ENCODE data around the gene PGM2L1. TPM values are rescaled to one million over a fixed set of nuclear protein-coding genes. Genes with fewer than 3 reads are reported as not detected.

PGM2L1 gene
- total and polyA plus RNA-seq, 8 donors: under 0.01 to 12.5 (median 2.5) TPM

DNA sequence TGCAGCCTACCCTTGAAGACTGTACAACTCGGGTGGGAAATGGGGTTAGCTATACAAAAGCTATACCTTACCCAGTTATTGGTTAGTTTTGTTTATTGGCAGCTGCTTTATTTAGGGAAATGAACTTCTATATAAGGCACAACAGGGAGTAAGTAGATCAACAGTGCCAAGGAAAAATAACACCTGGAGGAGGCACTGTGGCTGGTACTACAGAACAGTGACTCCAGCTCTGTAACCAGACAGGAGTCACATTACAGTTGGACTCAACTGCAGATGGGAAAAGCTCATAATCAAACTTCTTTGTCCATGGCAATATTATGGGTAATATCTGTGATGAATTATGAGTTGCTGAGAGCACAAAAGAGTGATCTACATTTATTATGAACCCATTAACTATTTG is 100.7 kb downstream of the PGM2L1 start:
- Histone ChIP-seq H3K4me3 (no peak overlapping the region), H3K36me3 (no peaks in the 10 kb centered on the region), H3K4me1 (no peaks in the 10 kb centered on the region), H3K27me3 (no peaks in the 10 kb centered on the region), H3K9me3 (no peaks in the 10 kb centered on the region), H3K27ac (no peak overlapping the region)
- no peak for DNase-seq
- TF ChIP-seq POLR2AphosphoS5 (IDR thresholded peaks at IDR 0.05) (no peak), EP300 (IDR thresholded peaks at IDR 0.05) (no peak), POLR2A (IDR thresholded peaks at IDR 0.05) (no peak)
- TF ChIP-seq, protein P1, sequence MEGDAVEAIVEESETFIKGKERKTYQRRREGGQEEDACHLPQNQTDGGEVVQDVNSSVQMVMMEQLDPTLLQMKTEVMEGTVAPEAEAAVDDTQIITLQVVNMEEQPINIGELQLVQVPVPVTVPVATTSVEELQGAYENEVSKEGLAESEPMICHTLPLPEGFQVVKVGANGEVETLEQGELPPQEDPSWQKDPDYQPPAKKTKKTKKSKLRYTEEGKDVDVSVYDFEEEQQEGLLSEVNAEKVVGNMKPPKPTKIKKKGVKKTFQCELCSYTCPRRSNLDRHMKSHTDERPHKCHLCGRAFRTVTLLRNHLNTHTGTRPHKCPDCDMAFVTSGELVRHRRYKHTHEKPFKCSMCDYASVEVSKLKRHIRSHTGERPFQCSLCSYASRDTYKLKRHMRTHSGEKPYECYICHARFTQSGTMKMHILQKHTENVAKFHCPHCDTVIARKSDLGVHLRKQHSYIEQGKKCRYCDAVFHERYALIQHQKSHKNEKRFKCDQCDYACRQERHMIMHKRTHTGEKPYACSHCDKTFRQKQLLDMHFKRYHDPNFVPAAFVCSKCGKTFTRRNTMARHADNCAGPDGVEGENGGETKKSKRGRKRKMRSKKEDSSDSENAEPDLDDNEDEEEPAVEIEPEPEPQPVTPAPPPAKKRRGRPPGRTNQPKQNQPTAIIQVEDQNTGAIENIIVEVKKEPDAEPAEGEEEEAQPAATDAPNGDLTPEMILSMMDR (IDR thresholded peaks at IDR 0.05): no peak
- 81 to 94% (median 86%) methylated on average over 1 of the region's 1 CpG for WGBS, 5 donors
- intact Hi-C loops (cut with DNase I; ENCODE audit: low total_unique reads): no loop called here

DNA sequence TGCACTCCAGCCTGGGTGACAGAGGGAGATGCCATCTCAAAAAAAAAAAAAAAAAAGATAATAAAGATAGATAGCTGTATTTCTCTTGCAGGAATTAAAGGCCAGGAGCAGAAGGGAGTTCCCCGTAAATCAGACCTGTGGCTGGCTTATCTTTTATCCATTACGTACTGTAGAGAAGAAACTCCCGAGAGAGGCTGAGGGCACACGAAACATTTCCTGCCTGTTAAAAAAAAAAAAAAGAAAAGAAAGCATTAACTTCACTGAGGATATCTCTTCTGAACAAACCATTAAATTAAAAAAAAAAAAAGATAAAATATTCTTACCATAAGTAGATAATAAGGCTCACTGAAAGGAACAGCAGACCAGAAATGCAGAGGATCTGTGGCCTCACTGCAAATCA is 109.3 kb downstream of the PGM2L1 start:
- H3K27me3 ChIP-seq: no peaks in the 10 kb centered on the region
- DNase-seq: no peak
- 14 to 47% (median 24%) methylated on average over 4 of the region's 4 CpGs for WGBS, 5 donors
- TF ChIP-seq EP300 (IDR thresholded peaks at IDR 0.05): no peak
- TF ChIP-seq, protein P1 (IDR thresholded peaks at IDR 0.05): no peak
- no peak for TF ChIP-seq POLR2AphosphoS5 (IDR thresholded peaks at IDR 0.05)
- TF ChIP-seq POLR2A (IDR thresholded peaks at IDR 0.05): no peak
- no peak overlapping the region for H3K4me3 ChIP-seq
- peaks cover 0 to 13% (median 5%) of the 10 kb centered on the region in 4 donors for H3K4me1 ChIP-seq
- no peak overlapping the region for H3K27ac ChIP-seq
- intact Hi-C loops (cut with DNase I; ENCODE audit: low total_unique reads): no loop called here
- H3K36me3 ChIP-seq: no peaks in the 10 kb centered on the region
- H3K9me3 ChIP-seq: no peaks in the 10 kb centered on the region

DNA sequence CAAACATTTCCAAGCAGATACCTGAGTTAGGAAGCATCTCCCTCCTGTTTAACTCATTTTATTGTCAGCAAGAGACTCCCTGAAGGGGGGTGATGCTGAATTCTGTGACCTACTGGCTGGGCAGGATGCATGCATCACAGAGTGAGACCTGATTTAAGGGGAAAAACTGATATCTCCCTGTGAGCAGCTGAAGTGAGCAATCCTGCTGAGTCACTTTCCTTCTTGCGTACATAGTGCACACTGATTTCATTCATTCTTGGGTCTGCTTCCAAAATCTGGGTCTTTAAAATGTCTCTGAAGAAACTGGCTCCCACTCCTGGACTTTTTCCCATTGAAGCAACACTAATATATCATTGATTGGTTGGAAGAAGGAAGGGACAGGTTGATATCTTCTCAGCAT is 110.1 kb downstream of the PGM2L1 start:
- 29 to 41% (median 36%) methylated on average over 1 of the region's 1 CpG for WGBS, 5 donors
- no peak overlapping the region for H3K4me3 ChIP-seq
- H3K4me1 ChIP-seq: peaks cover 0 to 17% (median 6%) of the 10 kb centered on the region in 4 donors
- peak in 1 of 2 donors; percentile 22 for DNase-seq
- H3K36me3 ChIP-seq: no peaks in the 10 kb centered on the region
- no peak overlapping the region for H3K27ac ChIP-seq
- H3K9me3 ChIP-seq: no peaks in the 10 kb centered on the region
- no peaks in the 10 kb centered on the region for H3K27me3 ChIP-seq
- TF ChIP-seq POLR2AphosphoS5 (IDR thresholded peaks at IDR 0.05): peak in 1 of 3 donors; percentile 57
- TF ChIP-seq, protein P1 (IDR thresholded peaks at IDR 0.05): no peak
- intact Hi-C loops (cut with DNase I; ENCODE audit: low total_unique reads): no loop called here

DNA sequence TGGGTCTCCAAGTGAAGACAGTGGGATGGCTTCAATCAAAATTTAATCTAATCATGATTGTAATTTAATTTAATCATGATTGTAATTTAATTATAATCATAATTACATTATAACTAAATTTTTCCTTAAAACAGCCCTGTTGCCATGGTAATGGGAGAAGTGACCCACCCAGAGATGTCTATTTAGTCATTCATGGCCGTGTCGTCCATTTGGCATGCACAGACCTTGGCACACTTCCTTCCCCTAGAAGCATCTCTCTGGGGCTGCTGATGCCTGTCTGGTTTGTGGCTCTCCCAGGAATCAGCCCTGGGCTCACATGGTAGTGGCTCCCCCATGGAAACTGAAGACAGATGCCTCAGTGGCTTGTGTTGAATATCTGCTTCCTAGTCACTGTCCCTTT is 113.8 kb downstream of the PGM2L1 start:
- WGBS, 5 donors: 76 to 89% (median 78%) methylated on average over 2 of the region's 2 CpGs
- Histone ChIP-seq H3K4me1 (peaks cover 0 to 17% (median 6%) of the 10 kb centered on the region in 4 donors), H3K9me3 (no peaks in the 10 kb centered on the region), H3K4me3 (no peak overlapping the region), H3K27ac (no peak overlapping the region), H3K27me3 (no peaks in the 10 kb centered on the region), H3K36me3 (no peaks in the 10 kb centered on the region)
- no peak for DNase-seq
- intact Hi-C loops (cut with DNase I; ENCODE audit: low total_unique reads): no loop called here
- TF ChIP-seq, protein P1 (IDR thresholded peaks at IDR 0.05): no peak
- no peak for TF ChIP-seq POLR2AphosphoS5 (IDR thresholded peaks at IDR 0.05)

Measured in stomach (tissue), 9 donors.